Activated naive CD4-positive, alpha-beta T cell treated with anti-CD3 and anti-CD28 coated beads, Interleukin-2, amount 50 U/mL, for 16 hours (primary cell): ENCODE measurements around the gene ZRANB3.
"Not testable (repeated sequence)": the region's sequence is repeated elsewhere in the genome, so short reads cannot be mapped to it uniquely, and the experiment has no call there.

Source experiments
- DNase-seq: peaks from one replicate; pipeline ENCODE4 v3.0.0-alpha.2; 2020

Gene ZRANB3

DNA sequence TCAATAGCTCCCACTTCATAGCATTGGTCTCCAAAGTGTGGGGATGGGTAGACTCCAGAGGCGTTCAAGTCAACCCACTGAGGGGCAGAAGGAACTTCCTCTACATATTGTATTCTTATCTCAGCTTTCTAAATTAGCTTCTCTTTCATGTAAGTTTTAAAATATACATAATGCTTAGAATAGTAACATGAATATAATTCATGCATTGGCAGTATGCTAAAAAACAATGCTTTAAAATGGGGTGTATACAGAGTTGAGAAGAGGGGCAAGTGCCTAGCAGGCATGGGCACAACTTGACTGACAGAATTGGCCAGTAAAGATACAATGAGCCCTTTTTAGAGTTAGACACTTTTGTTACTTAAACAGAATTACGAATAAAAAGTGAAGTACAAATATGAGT lies 212.2 kb downstream of the ZRANB3 start:
- no peak for DNase-seq

DNA sequence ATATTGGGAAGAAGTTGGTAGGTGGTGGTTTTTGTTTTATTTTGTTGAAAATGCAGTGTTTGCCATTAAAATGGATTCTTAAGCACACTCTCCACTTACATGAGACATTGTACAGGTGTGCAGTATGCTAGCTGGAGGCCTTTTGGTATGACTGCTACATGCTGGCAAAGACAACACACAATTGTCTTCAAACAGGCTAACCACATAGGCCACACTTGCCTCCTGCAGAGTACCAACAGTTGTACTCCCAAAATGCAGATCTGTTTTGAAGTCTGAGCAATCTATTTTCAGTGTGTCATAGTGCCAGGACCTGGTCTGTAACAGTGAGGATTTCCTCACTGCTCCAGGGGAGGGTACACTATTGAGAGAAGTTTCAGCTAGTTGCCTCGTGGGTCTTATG lies 213.6 kb downstream of the ZRANB3 start:
- no peak for DNase-seq

GRCh38 chr2:135311962-135312361 lies 219.1 kb downstream of the ZRANB3 start:
- no peak for DNase-seq

GRCh38 chr2:135311268-135311667 lies 219.8 kb downstream of the ZRANB3 start:
- DNase-seq, result no peak

- DNase-seq, result no peak
Observed at GRCh38 chr2:135304694-135305093, 226.3 kb downstream of the ZRANB3 start.

DNA sequence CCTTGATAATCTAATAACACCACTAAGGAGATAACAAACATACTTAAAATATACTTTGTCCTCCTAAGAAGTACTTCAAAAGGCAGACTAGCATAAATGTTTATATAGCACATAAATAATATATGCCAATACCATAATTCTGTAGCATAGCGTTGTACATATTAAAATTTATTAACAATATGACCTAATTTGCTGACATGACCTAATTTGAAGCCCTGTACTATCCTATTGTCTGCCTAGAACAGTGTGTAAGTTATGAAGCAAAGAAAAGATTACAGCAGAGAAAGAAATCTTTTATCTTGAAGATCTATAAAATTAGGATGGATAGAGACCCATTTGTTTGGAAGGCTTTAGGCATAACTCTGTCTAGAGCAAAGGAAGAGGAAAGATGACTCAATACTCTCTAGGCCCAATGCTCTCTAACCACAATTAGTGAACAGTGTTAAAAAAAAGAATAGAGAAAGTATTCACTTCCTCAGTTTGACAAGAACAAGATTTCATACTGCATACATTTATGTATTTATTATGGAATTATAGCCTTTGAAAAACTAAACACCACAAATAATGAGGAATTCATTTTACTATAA lies 231.3 kb downstream of the ZRANB3 start:
- DNase-seq, result no peak

DNA sequence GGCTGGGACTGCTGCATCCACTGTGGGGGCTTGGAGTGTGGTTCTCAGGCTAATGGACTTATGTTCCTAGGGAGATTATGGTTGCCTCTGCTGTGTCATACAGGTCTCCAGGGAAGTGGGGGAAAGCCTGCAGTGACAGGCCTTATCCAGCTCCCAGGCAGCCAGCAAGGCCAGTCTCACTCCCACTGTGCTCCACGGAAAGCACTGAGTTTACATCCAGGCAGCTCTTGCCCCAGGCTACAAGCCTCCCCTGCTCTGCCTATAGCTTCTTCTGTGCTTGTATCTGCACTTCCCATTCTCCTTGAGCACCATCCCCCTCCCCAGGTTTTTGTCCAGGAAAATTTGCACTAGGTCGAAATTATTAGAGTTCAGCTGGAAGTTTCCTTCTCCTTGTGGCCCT lies 231.9 kb downstream of the ZRANB3 start:
- DNase-seq, result no peak

DNA sequence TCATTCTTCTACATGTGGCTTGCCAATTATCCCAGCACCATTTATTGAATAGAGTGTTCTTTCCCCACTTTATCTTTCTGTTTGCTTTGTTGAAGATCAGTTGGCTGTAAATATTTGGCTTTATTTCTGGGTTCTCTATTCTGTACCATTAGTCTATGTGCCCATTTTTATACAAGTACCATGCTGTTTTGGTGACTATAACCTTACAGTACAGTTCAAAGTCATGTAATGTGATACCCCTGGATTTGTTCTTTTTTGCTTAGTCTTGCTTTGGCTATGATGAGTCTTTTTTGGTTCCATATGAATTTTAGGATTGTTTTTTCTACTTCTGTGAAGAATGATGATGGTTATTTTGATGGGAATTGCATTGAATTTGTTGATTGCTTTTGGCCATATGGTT lies 243.9 kb downstream of the ZRANB3 start:
- not testable (repeated sequence) for DNase-seq

- DNase-seq, result no peak
Observed at GRCh38 chr2:135285391-135285790, 245.6 kb downstream of the ZRANB3 start.

DNA sequence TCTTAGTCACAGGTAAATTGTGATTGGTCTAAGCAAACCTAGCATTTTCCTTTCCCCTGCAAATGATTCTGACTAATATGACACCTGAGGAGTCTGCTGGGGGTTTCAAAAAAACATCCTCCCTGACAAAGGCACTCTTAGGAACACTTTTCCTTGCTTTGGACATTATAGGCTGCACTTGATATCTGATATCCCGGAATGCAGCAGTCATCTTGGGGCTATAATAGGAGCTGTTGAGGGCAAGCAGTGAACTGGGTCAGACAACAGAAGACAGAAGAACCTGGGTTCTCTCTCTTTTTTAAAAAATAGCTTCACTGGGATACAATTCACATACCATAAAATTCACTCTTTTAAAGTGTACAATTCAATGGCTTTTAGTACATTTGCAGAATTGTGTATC lies 249.6 kb downstream of the ZRANB3 start:
- no peak for DNase-seq

DNA sequence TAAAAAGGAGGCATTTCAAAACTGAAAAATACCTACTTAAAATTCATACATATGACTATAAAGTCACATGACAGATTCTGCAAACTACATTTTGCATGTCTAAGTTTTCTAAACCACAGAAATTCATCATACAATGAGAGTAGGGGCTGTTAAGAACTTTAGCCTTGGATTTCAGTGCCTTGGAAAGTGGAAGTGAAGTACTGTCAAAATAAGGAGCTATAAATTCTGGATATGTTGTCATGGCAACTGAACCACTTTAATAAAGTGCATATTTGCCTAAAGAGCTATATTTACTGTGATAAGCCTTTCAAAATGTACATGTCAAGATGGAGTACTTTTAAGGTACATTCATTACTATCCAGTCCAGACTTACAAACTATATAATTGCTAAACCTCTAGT lies 251.8 kb downstream of the ZRANB3 start:
- DNase-seq, result no peak

DNA sequence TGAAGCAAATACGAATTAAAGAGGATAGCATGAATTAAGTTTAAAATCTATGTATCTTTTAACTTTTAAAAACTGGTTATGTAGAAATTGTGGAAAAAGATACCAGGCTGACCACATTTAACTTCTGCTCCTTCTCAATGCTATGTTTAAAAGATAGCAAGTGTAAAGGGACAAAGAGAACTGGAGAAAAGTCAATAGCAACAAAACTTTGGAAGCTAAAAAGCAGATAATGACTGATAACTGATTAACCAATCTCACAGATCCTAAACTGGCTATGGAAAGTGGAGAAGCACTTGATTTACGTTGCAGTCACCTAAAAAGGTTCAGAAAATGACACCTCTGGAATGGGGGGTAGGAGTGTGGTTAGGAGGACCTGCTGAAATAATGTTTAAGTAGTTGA lies 254.5 kb downstream of the ZRANB3 start:
- no peak for DNase-seq

DNA sequence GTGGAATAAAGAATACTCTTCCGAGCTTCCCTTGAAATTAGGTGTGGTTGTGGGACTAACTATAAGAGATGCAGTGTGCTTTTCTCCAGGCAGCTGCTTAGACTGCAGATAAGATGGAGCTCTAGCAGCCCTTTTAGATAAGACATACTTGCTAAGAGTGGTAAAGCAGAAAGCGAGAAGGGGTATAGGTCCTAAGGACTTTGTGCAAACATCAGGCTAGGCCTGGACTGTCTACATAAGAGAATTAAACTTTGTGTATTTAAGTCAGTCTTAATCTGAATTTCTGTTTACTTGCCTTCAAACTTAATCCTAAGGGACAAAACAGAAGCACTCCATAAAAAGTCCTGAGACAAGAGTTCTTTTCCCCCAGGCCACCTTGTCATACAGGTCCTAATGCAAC lies 260.0 kb downstream of the ZRANB3 start:
- no peak for DNase-seq

DNA sequence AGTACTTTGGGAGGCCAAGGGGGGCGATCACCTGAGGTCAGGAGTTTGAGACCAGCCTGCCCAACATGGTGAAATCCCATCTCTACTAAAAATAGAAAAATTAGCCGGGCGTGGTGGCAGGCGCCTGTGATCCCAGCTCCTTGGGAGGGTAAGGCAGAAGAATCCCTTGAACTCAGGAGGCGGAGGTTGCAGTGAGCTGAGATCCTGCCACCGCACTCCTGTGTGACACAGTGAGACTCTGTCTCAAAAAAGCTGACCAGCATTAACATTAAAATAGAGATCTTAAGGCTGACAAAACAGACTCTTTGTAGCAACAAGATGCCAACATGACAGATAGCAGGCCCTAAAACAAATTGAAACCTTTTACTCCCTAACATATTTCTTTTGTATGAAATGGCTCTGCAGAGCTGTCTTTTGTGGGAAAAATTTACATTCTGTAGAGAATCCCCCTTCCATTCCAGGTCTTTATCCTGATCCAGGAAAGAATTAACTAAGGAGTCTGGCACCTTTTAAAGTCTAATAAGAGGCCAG lies 265.0 kb downstream of the ZRANB3 start:
- DNase-seq, result no peak

GRCh38 chr2:135259123-135259522 lies 271.9 kb downstream of the ZRANB3 start:
- DNase-seq, result no peak

GRCh38 chr2:135258193-135258592 lies 272.8 kb downstream of the ZRANB3 start:
- DNase-seq, result no peak

- DNase-seq, result no peak
Observed at GRCh38 chr2:135257383-135258090, 273.5 kb downstream of the ZRANB3 start.

- DNase-seq, result no peak
Observed at GRCh38 chr2:135256531-135257260, 274.3 kb downstream of the ZRANB3 start.

DNA sequence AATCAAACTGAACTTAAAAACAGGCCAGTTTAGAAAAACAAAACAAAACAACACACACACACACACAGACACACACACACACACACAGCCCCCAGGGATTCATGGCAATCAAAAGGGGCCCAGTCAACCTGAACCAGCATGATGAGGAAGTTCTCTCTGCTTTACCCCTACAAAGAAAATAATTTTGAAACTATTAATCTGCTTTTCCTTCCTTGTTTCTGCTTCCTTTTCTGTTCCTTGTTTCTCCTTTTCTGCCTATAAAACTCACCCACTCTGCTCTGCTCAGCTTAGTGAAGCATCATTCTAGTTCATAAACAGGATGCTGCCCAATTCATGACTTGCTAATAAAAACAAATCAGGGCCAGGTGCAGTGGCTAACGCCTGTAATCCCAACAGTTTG lies 275.8 kb downstream of the ZRANB3 start:
- DNase-seq, result no peak

- DNase-seq, result no peak
Observed at GRCh38 chr2:135252805-135253458, 278.1 kb downstream of the ZRANB3 start.

DNA sequence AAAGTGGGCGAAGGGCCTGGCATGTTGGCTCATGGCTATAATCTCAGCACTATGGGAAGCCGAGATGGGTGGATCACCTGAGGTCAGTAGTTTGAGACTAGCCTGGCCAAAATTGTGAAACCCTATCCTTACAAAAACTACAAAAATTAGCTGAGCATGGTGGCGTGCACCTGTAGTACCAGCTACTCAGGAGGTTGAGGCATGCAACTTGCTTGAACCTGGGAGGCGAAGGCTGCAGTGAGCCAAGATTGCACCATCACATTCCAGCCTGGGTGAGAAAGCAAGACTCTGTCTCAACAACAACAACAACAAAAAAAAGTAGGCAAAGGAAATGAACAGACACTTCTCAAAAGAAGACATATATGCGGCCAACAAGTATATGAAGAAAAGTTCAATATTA lies 282.4 kb downstream of the ZRANB3 start:
- no peak for DNase-seq

- DNase-seq, result no peak
Observed at GRCh38 chr2:135246711-135247270, 284.2 kb downstream of the ZRANB3 start.

DNA sequence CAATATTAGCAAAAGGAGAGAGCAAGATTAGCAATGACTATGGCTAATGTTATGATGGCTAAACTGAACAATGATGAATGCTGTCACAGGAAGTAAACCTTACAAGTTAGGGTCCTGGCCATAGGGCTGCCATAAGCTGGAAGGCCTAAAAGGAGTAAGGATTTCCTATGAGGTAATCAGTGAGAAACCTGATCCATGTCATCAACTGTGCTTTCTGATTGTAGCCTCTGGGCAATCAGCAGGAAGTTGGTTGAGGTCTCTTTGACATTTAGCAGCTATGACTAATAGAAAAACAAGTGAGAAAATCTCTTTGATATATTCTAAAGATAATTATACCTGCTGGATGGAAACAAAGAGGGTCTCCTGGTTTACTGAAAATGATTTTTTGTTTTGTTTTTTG lies 285.9 kb downstream of the ZRANB3 start:
- no peak for DNase-seq
